ENCODE results near the gene ROBO1. TPM values are rescaled to one million over a fixed set of nuclear protein-coding genes. Genes with fewer than 3 reads are reported as not detected.

The ROBO1 gene
- total RNA-seq, 2 experiments from 2014 or later: 0.36 to 0.69 TPM

GRCh38 chr3:79030157-79030556, 737.6 kb downstream of the ROBO1 start:
- no peak overlapping the region for H3K27ac Mint-ChIP-seq
- ChIA-PET CTCF (no interaction called here), POLR2A (no interaction called here)
- Histone ChIP-seq H3K4me1 (ENCODE audit: insufficient read depth, low read length) (no peaks in the 10 kb centered on the region), H3K9me3 (ENCODE audit: control insufficient read depth in 1 of 2, insufficient read depth in 1 of 2, low read length in 2 of 2) (no peaks in the 10 kb centered on the region), H3K4me3 (ENCODE audit: low read length) (no peak overlapping the region), H3K27ac (ENCODE audit: low read depth in 1 of 2, low read length in 2 of 2) (no peak overlapping the region), H3K36me3 (ENCODE audit: insufficient read depth, low read length) (no peaks in the 10 kb centered on the region), H3K27me3 (ENCODE audit: control insufficient read depth in 1 of 2, insufficient read depth in 2 of 2, low read length in 2 of 2) (no peaks in the 10 kb centered on the region)
- no peaks in the 10 kb centered on the region for H3K4me1 Mint-ChIP-seq (ENCODE audit: low read depth)
- H3K9me3 Mint-ChIP-seq: no peaks in the 10 kb centered on the region
- no peak for TF ChIP-seq CTCF (IDR thresholded peaks at IDR 0.05)
- H3K27me3 Mint-ChIP-seq: no peaks in the 10 kb centered on the region
- no peaks in the 10 kb centered on the region for H3K36me3 Mint-ChIP-seq (ENCODE audit: low read depth)
- H3K4me3 Mint-ChIP-seq: no peak overlapping the region
- DNase-seq (no peak), ATAC-seq (ENCODE audit: poor library complexity) (no peak)
- intact Hi-C loops (cut with DNase I, micrococcal nuclease): loop anchor here in 1 of 2 experiments (5.0 kb wide), 1 partner anchor 373 kb away; no protein-coding TSS in a partner anchor

GRCh38 chr3:79028916-79029315, 738.9 kb downstream of the ROBO1 start:
- intact Hi-C loops (cut with DNase I, micrococcal nuclease): no loop called here
- Mint-ChIP-seq H3K36me3 (ENCODE audit: low read depth) (no peaks in the 10 kb centered on the region), H3K4me3 (no peak overlapping the region), H3K9me3 (no peaks in the 10 kb centered on the region), H3K4me1 (ENCODE audit: low read depth) (no peaks in the 10 kb centered on the region), H3K27me3 (no peaks in the 10 kb centered on the region), H3K27ac (no peak overlapping the region)
- no peak overlapping the region for H3K4me3 ChIP-seq (ENCODE audit: low read length)
- no peak for TF ChIP-seq CTCF (IDR thresholded peaks at IDR 0.05)
- ChIA-PET CTCF (no interaction called here), POLR2A (no interaction called here)
- no peak overlapping the region for H3K27ac ChIP-seq (ENCODE audit: low read depth in 1 of 2, low read length in 2 of 2)
- DNase-seq (no peak), ATAC-seq (ENCODE audit: poor library complexity) (no peak)
- peaks cover 0 to under 1% of the 10 kb centered on the region in 2 experiments for H3K9me3 ChIP-seq (ENCODE audit: control insufficient read depth in 1 of 2, insufficient read depth in 1 of 2, low read length in 2 of 2)
- H3K4me1 ChIP-seq (ENCODE audit: insufficient read depth, low read length): no peaks in the 10 kb centered on the region
- no peaks in the 10 kb centered on the region for H3K36me3 ChIP-seq (ENCODE audit: insufficient read depth, low read length)
- no peaks in the 10 kb centered on the region for H3K27me3 ChIP-seq (ENCODE audit: control insufficient read depth in 1 of 2, insufficient read depth in 2 of 2, low read length in 2 of 2)

DNA sequence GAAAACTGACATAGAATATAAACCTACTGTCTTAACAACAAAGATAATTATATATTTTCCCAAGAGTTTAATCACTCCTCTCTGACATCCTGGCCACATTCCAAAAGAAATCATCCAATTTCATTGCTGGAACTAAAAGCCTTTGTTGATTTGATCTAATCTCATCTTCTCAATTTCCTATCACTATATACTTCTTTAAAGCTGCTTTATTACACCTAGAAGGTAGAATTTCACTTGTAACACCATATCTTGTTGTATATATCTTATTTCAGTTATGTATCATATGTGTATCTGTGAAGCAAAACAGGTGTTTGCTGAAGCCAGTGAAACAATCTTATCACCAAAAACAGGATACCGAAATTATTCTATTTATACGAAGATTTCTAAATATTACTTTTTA, 740.2 kb downstream of the ROBO1 start:
- no peaks in the 10 kb centered on the region for H3K4me1 Mint-ChIP-seq (ENCODE audit: low read depth)

More for the DNA sequence above, 740.2 kb downstream of the ROBO1 start:
- no peaks in the 10 kb centered on the region for H3K4me1 ChIP-seq (ENCODE audit: insufficient read depth, low read length)
- DNase-seq (no peak), ATAC-seq (ENCODE audit: poor library complexity) (no peak)
- TF ChIP-seq CTCF (IDR thresholded peaks at IDR 0.05): no peak
- H3K4me3 ChIP-seq (ENCODE audit: low read length): no peak overlapping the region
- Mint-ChIP-seq H3K9me3 (no peaks in the 10 kb centered on the region), H3K27ac (no peak overlapping the region), H3K4me3 (no peak overlapping the region), H3K27me3 (no peaks in the 10 kb centered on the region), H3K36me3 (ENCODE audit: low read depth) (no peaks in the 10 kb centered on the region)
- H3K36me3 ChIP-seq (ENCODE audit: insufficient read depth, low read length): no peaks in the 10 kb centered on the region
- POLR2A ChIA-PET: no interaction called here
- no peaks in the 10 kb centered on the region for H3K27me3 ChIP-seq (ENCODE audit: control insufficient read depth in 1 of 2, insufficient read depth in 2 of 2, low read length in 2 of 2)
- no peak overlapping the region for H3K27ac ChIP-seq (ENCODE audit: low read depth in 1 of 2, low read length in 2 of 2)
- CTCF ChIA-PET: no interaction called here
- intact Hi-C loops (cut with DNase I, micrococcal nuclease): no loop called here
- peaks cover 0 to 3% of the 10 kb centered on the region in 2 experiments for H3K9me3 ChIP-seq (ENCODE audit: control insufficient read depth in 1 of 2, insufficient read depth in 1 of 2, low read length in 2 of 2)

All from CD4-positive, alpha-beta T cell (primary cell).